ENCODE data around the gene LENEP.

LENEP gene

GRCh38 chr1:154960446-154961136 is 32.8 kb upstream of the LENEP start:
- no peak for DNase-seq (ENCODE audit: low spot score)
- in situ Hi-C loops (cut with MboI; ENCODE audit: low sequenced_read_pairs, unreplicated experiment) = no loop called here
- TF ChIP-seq CTCF (IDR thresholded peaks at IDR 0.05; ENCODE audit: borderline replicate concordance, control extremely low read depth, extremely low read depth, insufficient read depth, missing control alignments) = no peak

- in situ Hi-C loops (cut with MboI; ENCODE audit: low sequenced_read_pairs, unreplicated experiment) = no loop called here
- peak; percentile 75 for TF ChIP-seq CTCF (IDR thresholded peaks at IDR 0.05; ENCODE audit: borderline replicate concordance, control extremely low read depth, extremely low read depth, insufficient read depth, missing control alignments)
- DNase-seq (ENCODE audit: low spot score) = peak; percentile 92
Observed at GRCh38 chr1:154961207-154962155, 31.9 kb upstream of the LENEP start, which contains the start of gene PYGO2. Gene PYGO2 (minus strand): TSS chr1:154961782. CDS start chr1:154961576, 206 bp downstream.

GRCh38 chr1:154962156-154962749 is 31.1 kb upstream of the LENEP start:
- TF ChIP-seq CTCF (IDR thresholded peaks at IDR 0.05; ENCODE audit: borderline replicate concordance, control extremely low read depth, extremely low read depth, insufficient read depth, missing control alignments) = no peak
- DNase-seq (ENCODE audit: low spot score) = peak; percentile 50
- in situ Hi-C loops (cut with MboI; ENCODE audit: low sequenced_read_pairs, unreplicated experiment) = no loop called here

- in situ Hi-C loops (cut with MboI; ENCODE audit: low sequenced_read_pairs, unreplicated experiment) = no loop called here
- no peak for DNase-seq (ENCODE audit: low spot score)
- TF ChIP-seq CTCF (IDR thresholded peaks at IDR 0.05; ENCODE audit: borderline replicate concordance, control extremely low read depth, extremely low read depth, insufficient read depth, missing control alignments) = no peak
Observed at GRCh38 chr1:154962795-154963330, 30.5 kb upstream of the LENEP start.

GRCh38 chr1:154963643-154964042 is 29.7 kb upstream of the LENEP start:
- in situ Hi-C loops (cut with MboI; ENCODE audit: low sequenced_read_pairs, unreplicated experiment) = no loop called here
- DNase-seq (ENCODE audit: low spot score) = no peak
- no peak for TF ChIP-seq CTCF (IDR thresholded peaks at IDR 0.05; ENCODE audit: borderline replicate concordance, control extremely low read depth, extremely low read depth, insufficient read depth, missing control alignments)

GRCh38 chr1:154964359-154964758 is 29.0 kb upstream of the LENEP start:
- no peak for DNase-seq (ENCODE audit: low spot score)
- no peak for TF ChIP-seq CTCF (IDR thresholded peaks at IDR 0.05; ENCODE audit: borderline replicate concordance, control extremely low read depth, extremely low read depth, insufficient read depth, missing control alignments)
- in situ Hi-C loops (cut with MboI; ENCODE audit: low sequenced_read_pairs, unreplicated experiment) = no loop called here

Measured in GM13976 (cell line).